Endothelial cell of umbilical vein (primary cell): ENCODE measurements around the gene CILP. TPM values are rescaled to one million over a fixed set of nuclear protein-coding genes. Genes with fewer than 3 reads are reported as not detected.

Experiments
- BruUV-seq: library from RNA; stranded (reverse); fragments of 400-500 nt; replicated peaks from 2 replicates; lab custom pipeline; 2021; lab: Mats Ljungman, UMichigan
- CTCF ChIA-PET: fragments of 300-600, 350-600 bp; sonication (Branson Sonifier 250); formaldehyde crosslinking; loops from one replicate; lab custom pipeline; 2021; ENCODE audit warnings: antibody characterized with exemption, inconsistent platforms; lab: Charles Lee
- POLR2A ChIA-PET: fragments of 300-600, 350-600 bp; sonication (Branson Sonifier 250); formaldehyde crosslinking; loops from one replicate; lab custom pipeline; 2021; ENCODE audit warnings: antibody characterized with exemption, inconsistent platforms; lab: Charles Lee
- DNase-seq: peaks from one replicate; pipeline ENCODE4 v3.0.0-alpha.2; 2011; ENCODE audit warnings: low read depth, low spot score
- FAIRE-seq: peaks from 2 replicates; lab custom pipeline; 2011; peaks lifted over from hg19 to GRCh38; lab: Jason Lieb, UNC
- H2AFZ ChIP-seq: 2 replicates; pipeline ENCODE4 v1.6.0; 2012; ENCODE audit warnings: low read depth, low read length, control low read depth, inconsistent platforms
- H3K27ac ChIP-seq: 2 replicates; pipeline ENCODE4 v1.5.1; 2011; ENCODE audit warnings: low read depth, mild to moderate bottlenecking, control low read depth, low read length, moderate library complexity; ENCODE audit not compliant: insufficient read depth
- H3K27me3 ChIP-seq, 2 experiments: 2 replicates each; pipeline versions ENCODE4 v1.6.0 to v1.6.1; 2011; ENCODE audit warnings: low read length in 2 of 2, mixed read lengths in 1 of 2; ENCODE audit not compliant: control insufficient read depth in 2 of 2, insufficient read depth in 2 of 2
- H3K36me3 ChIP-seq, 2 experiments: 2 replicates in 1 of 2; 3 replicates in 1 of 2; pipeline ENCODE4 v1.5.1; 2011; ENCODE audit warnings: low read length in 2 of 2, mild to moderate bottlenecking in 1 of 2, moderate library complexity in 1 of 2; ENCODE audit not compliant: control insufficient read depth in 2 of 2, insufficient read depth in 2 of 2; ENCODE audit errors: extremely low read depth in 1 of 2
- H3K4me1 ChIP-seq: 3 replicates; pipeline ENCODE4 v1.5.1; 2011; ENCODE audit warnings: mild to moderate bottlenecking, low read length; ENCODE audit not compliant: control insufficient read depth, insufficient read depth; ENCODE audit errors: extremely low read depth
- H3K4me2 ChIP-seq: 2 replicates; pipeline ENCODE4 v1.6.1; 2011; ENCODE audit warnings: low read length, control low read depth, mixed read lengths; ENCODE audit not compliant: insufficient read depth
- H3K4me3 ChIP-seq, 3 experiments: fragments of 200-600 bp in 1 of 3; sonication (generic), shearing (Covaris generic) in 1 of 3; replicated peaks in 1 of 3; 2 replicates each; pipeline ENCODE4 v1.5.1; 2011 to 2016; ENCODE audit warnings: control low read depth in 3 of 3, low read length in 3 of 3, mild to moderate bottlenecking in 2 of 3, inconsistent platforms in 1 of 3, low read depth in 1 of 3, moderate library complexity in 1 of 3; ENCODE audit not compliant: insufficient read depth in 1 of 3
- H3K79me2 ChIP-seq: 2 replicates; pipeline ENCODE4 v1.6.0; 2012; ENCODE audit warnings: low read length, inconsistent platforms; ENCODE audit not compliant: control insufficient read depth, insufficient read depth
- H3K9ac ChIP-seq: replicated peaks from 2 replicates; pipeline ENCODE3; 2011; ENCODE audit warnings: low read length, control low read depth; ENCODE audit not compliant: insufficient read depth; ENCODE audit errors: extremely low read depth
- H3K9me1 ChIP-seq: replicated peaks from 3 replicates; pipeline ENCODE4 v1.6.0; 2011; ENCODE audit warnings: mild to moderate bottlenecking, low read length; ENCODE audit not compliant: control insufficient read depth, insufficient read depth; ENCODE audit errors: extremely low read depth
- H3K9me3 ChIP-seq: replicated peaks from 2 replicates; pipeline ENCODE4 v1.5.1; 2012; ENCODE audit warnings: low read length, inconsistent platforms; ENCODE audit not compliant: control insufficient read depth, insufficient read depth
- H4K20me1 ChIP-seq: replicated peaks from 2 replicates; pipeline ENCODE3; 2011; ENCODE audit warnings: mild to moderate bottlenecking, low read length; ENCODE audit not compliant: control insufficient read depth, insufficient read depth; ENCODE audit errors: extremely low read depth
- CTCF ChIP-seq, 2 donors: IDR thresholded peaks; 1 replicate in 1 of 2; 2 replicates in 1 of 2; pipeline ENCODE4 v1.5.1; 2011; ENCODE audit warnings: low read length in 2 of 2, mild to moderate bottlenecking in 2 of 2, moderate library complexity in 2 of 2, control low read depth in 1 of 2, inconsistent platforms in 1 of 2, low read depth in 1 of 2; ENCODE audit not compliant: insufficient read depth in 1 of 2; ENCODE audit errors: extremely low read depth in 1 of 2
- EZH2 ChIP-seq: IDR thresholded peaks from 2 replicates; pipeline ENCODE4 v1.6.1; 2012; ENCODE audit warnings: borderline replicate concordance, low read depth, mild to moderate bottlenecking, moderate library complexity, low read length, inconsistent platforms; ENCODE audit not compliant: severe bottlenecking
- FOS ChIP-seq: IDR thresholded peaks from 2 replicates; pipeline ENCODE4 v1.6.1; 2011; ENCODE audit warnings: mild to moderate bottlenecking, low read length, moderate library complexity, borderline replicate concordance; ENCODE audit not compliant: insufficient read depth
- GATA2 ChIP-seq: IDR thresholded peaks from 2 replicates; pipeline ENCODE4 v1.7.0; 2011; ENCODE audit warnings: low read depth, mild to moderate bottlenecking, moderate library complexity, mixed read lengths, low read length; ENCODE audit not compliant: insufficient read length, insufficient read depth
- JUN ChIP-seq: IDR thresholded peaks from 2 replicates; pipeline ENCODE4 v1.6.1; 2011; ENCODE audit warnings: borderline replicate concordance, low read depth; ENCODE audit not compliant: insufficient read length, insufficient read depth
- MAX ChIP-seq: IDR thresholded peaks from 2 replicates; pipeline ENCODE4 v1.6.1; 2011; ENCODE audit not compliant: insufficient read depth, insufficient read length
- MYC ChIP-seq: IDR thresholded peaks from one replicate; pipeline ENCODE4 v1.6.1; 2011; ENCODE audit warnings: mild to moderate bottlenecking, low read depth, low read length
- POLR2A ChIP-seq: IDR thresholded peaks from 2 replicates; pipeline ENCODE4 v1.6.1; 2012; ENCODE audit warnings: low read depth, mild to moderate bottlenecking, control low read depth, low read length
- POLR2AphosphoS5 ChIP-seq: IDR thresholded peaks from 2 replicates; pipeline ENCODE4 v1.6.1; 2012; ENCODE audit warnings: low read depth, mild to moderate bottlenecking, control low read depth, low read length, moderate library complexity; ENCODE audit not compliant: insufficient read depth
- dilution Hi-C: fragments of 300-500 bp; cut with MboI; formaldehyde crosslinking; loops from one replicate; pipeline ENCODE4 v1.15.0; 2019; ENCODE audit warnings: low sequenced_read_pairs; ENCODE audit not compliant: extremely low pct_ligation_motif_present
- intact Hi-C: fragments of 100-400 bp; cut with micrococcal nuclease; formaldehyde crosslinking; loops from one replicate; pipeline ENCODE4 v1.10.0; 2022
- polyA plus RNA-seq, 4 experiments: library from polyadenylated mRNA; depleted of rRNA in 3 of 4; stranded (reverse) in 3 of 4; unstranded in 1 of 4; fragments of >200 nt; gene quantifications; 2 replicates each; pipeline versions ENCODE4 v1.2.1 to v1.2.3, GENCODE V29; 2011 to 2012; ENCODE audit warnings: missing spikeins in 1 of 4
- total RNA-seq: library from RNA; stranded (reverse); gene quantifications from 2 replicates; pipeline ENCODE4 v1.2.3, GENCODE V29; 2021

The CILP gene
- total and polyA plus RNA-seq, 2 donors (not counting 3 experiments of a cell fraction or from before 2014, with no cell fraction given): 0.01 TPM; not detected in 1

GRCh38 chr15:65249641-65250040 is 38.4 kb upstream of the CILP start:
- BruUV-seq: no TSS peak
- Histone ChIP-seq H3K9me3 (no peaks in the 10 kb centered on the region), H4K20me1 (no peaks in the 10 kb centered on the region), H3K36me3 (no peaks in the 10 kb centered on the region), H3K9me1 (no peaks in the 10 kb centered on the region), H3K4me3 (no peak overlapping the region), H3K4me1 (no peaks in the 10 kb centered on the region), H2AFZ (no peak overlapping the region), H3K9ac (no peak overlapping the region), H3K4me2 (no peak overlapping the region), H3K27ac (no peak overlapping the region), H3K79me2 (no peaks in the 10 kb centered on the region), H3K27me3 (no peaks in the 10 kb centered on the region)
- intact Hi-C loops (no loop called here), dilution Hi-C loops (no loop called here)
- POLR2A ChIA-PET: interaction anchor here (0.7 kb wide), 1 partner anchor 71 kb away, joined by 5 read pairs; no protein-coding TSS in a partner anchor
- no peak for FAIRE-seq
- CTCF ChIA-PET: interaction anchor here (1.0 kb wide), 1 partner anchor 16 kb away, joined by 4 read pairs; no protein-coding TSS in a partner anchor
- no peak for DNase-seq
- no peak for TF ChIP-seq POLR2A
- no peak for TF ChIP-seq FOS
- TF ChIP-seq POLR2AphosphoS5: no peak
- TF ChIP-seq EZH2: no peak
- TF ChIP-seq GATA2: no peak
- TF ChIP-seq MYC: no peak
- TF ChIP-seq JUN: no peak
- no peak for TF ChIP-seq MAX
- no peak for TF ChIP-seq CTCF (IDR thresholded peaks at IDR 0.05; ENCODE audit: extremely low read depth in 1 of 2, insufficient read depth in 1 of 2, low read depth in 1 of 2, low read length in 2 of 2)
